Adrenal gland (tissue), 19 donors: ENCODE data around the gene IGSF3. TPM values are rescaled to one million over a fixed set of nuclear protein-coding genes. Genes with fewer than 3 reads are reported as not detected.

Experiments
- DNase-seq, 7 donors: peaks; one replicate each; pipeline ENCODE4 v3.0.0-alpha.2; 2019 to 2020
- H3K27ac ChIP-seq, 5 donors: fragments of 200-600 bp; sonication (generic) in 4 of 5; 1 replicate in 3 of 5; 2 replicates in 2 of 5; pipeline versions ENCODE4 v1.5.1 to v1.8.0; 2016 to 2020; ENCODE audit warnings: mild to moderate bottlenecking in 1 of 5
- H3K27me3 ChIP-seq: fragments of 200-600 bp; 2 replicates; pipeline ENCODE4 v1.8.0; 2021
- H3K36me3 ChIP-seq, 2 donors: fragments of 200-600 bp; replicated peaks in 1 of 2; 1 replicate in 1 of 2; 2 replicates in 1 of 2; pipeline versions ENCODE4 v1.5.1 to v1.8.0; 2018 to 2022
- H3K4me1 ChIP-seq, 2 donors: fragments of 200-600 bp; replicated peaks in 1 of 2; 1 replicate in 1 of 2; 2 replicates in 1 of 2; pipeline versions ENCODE4 v1.5.1 to v1.8.0; 2018 to 2021
- H3K4me3 ChIP-seq, 4 donors: fragments of 200-600 bp; sonication (generic) in 3 of 4; one replicate each; pipeline ENCODE4 v1.5.1; 2016 to 2018
- H3K9me3 ChIP-seq, 3 donors: fragments of 200-600 bp; sonication (generic) in 1 of 3; replicated peaks in 1 of 3; 1 replicate in 2 of 3; 2 replicates in 1 of 3; pipeline versions ENCODE4 v1.5.1 to v1.8.0; 2016 to 2021
- POLR2A ChIP-seq, 2 donors: fragments of 450-650 bp; IDR thresholded peaks; one replicate each; pipeline ENCODE4 v1.6.1; 2017; ENCODE audit warnings: antibody characterized with exemption in 2 of 2, mild to moderate bottlenecking in 2 of 2, moderate library complexity in 1 of 2
- WGBS, 4 donors: extraction: QIAGEN DNeasy Blood & Tissue Kit in 2 of 4; methylation state at CpG; one replicate each; pipeline versions ENCODE4 v1.1.5 to v1.1.7; 2013 to 2017; 5-methylcytosine and 5-hydroxymethylcytosine counted together
- intact Hi-C, 2 donors: fragments of 100-400 bp; cut with DNase I; formaldehyde crosslinking; loops; one replicate each; pipeline versions ENCODE4 v1.14.1 to v1.15.0; 2022 to 2023
- long read RNA-seq, 10 donors: library from polyadenylated mRNA in 3 of 10; unstranded in 2 of 10; stranded (forward) in 1 of 10; transcript quantifications; one replicate each; pipeline ENCODE4 v2.0.0 and lab custom pipeline, GENCODE V29; 2021 to 2026
- polyA plus RNA-seq, 3 donors: library from polyadenylated mRNA; stranded (reverse); fragments of 200-250 nt in 2 of 3; fragments of 350-450 nt in 1 of 3; fragmentation: Illumina TruSeq in 1 of 3; extraction: RNeasy Lipid Tissue Mini Kit (QIAGEN cat#74804) in 1 of 3; gene quantifications; one replicate each; pipeline ENCODE4 v1.2.3, GENCODE V29; 2013 to 2014
- total RNA-seq, 9 donors: library from RNA; depleted of rRNA in 4 of 9; stranded (reverse); fragments of >200 nt in 4 of 9; fragments of 120-200 nt in 1 of 9; fragmentation: NEBNext Ultra II Directional in 1 of 9; extraction: Animal tissue kit (Norgen Biotek cat#: 25700) in 1 of 9; gene quantifications; one replicate each; pipeline versions ENCODE4 v1.1.0 to v1.2.4, GENCODE V29; 2013 to 2023
- TF ChIP-seq, protein P1 (sequence below), 6 experiments: fragments of 450-650 bp in 4 of 6; fragments of 200-600 bp in 2 of 6; sonication (generic) in 1 of 6; IDR thresholded peaks; 1 replicate in 5 of 6; 2 replicates in 1 of 6; pipeline versions ENCODE4 v1.5.1 to v1.8.0; 2016 to 2021; ENCODE audit warnings: antibody characterized with exemption in 6 of 6, mild to moderate bottlenecking in 2 of 6, moderate library complexity in 1 of 6
- donor health status: healthy with polysubstance abuse.
- donor health status: Bipolar disorder and iron deficiency.
- donor health status: DM: yes; HTN: yes; CAD: no.
- donor health status: DM: no; HTN: no; CAD: no.
- donor health status: DM: no; HTN: no; CAD: no.
- donor health status: DM: yes; HTN: yes; CAD: no.

IGSF3 gene
- total RNA-seq, result 10 to 100 TPM in 1 of 9 donors, 1 to 10 TPM in 8; 1.1 to 12.1 (median 2.5) TPM
- polyA plus RNA-seq, result 1 to 10 TPM in 2 of 3 donors, under 1 TPM in 1; 0.67 to 2.9 (median 1.9) TPM
- long read RNA-seq, donor 1, result 0 reads
- long read RNA-seq, donor 2, result 0 reads
- long read RNA-seq, donor 3, result 0 reads
- long read RNA-seq, donor 4, partial matches to known transcripts, result 1 of 1 reads
- long read RNA-seq, donor 4, other reads (novel, unspliced or antisense), result 0 of 1 reads
- long read RNA-seq, donor 5, partial matches to known transcripts, result 0 of 1 reads
- long read RNA-seq, donor 5, other reads (novel, unspliced or antisense), result 1 of 1 reads
- long read RNA-seq, donor 6, result 0 reads
- long read RNA-seq, donor 7, result 0 reads
- long read RNA-seq, donor 8, full-length matches to known transcripts, result 2 of 2 reads
- long read RNA-seq, donor 8, partial matches to known transcripts, result 0 of 2 reads
- long read RNA-seq, donor 8, other reads (novel, unspliced or antisense), result 0 of 2 reads
- long read RNA-seq, donor 9, result 0 reads
- long read RNA-seq, donor 10, result 0 reads

DNA sequence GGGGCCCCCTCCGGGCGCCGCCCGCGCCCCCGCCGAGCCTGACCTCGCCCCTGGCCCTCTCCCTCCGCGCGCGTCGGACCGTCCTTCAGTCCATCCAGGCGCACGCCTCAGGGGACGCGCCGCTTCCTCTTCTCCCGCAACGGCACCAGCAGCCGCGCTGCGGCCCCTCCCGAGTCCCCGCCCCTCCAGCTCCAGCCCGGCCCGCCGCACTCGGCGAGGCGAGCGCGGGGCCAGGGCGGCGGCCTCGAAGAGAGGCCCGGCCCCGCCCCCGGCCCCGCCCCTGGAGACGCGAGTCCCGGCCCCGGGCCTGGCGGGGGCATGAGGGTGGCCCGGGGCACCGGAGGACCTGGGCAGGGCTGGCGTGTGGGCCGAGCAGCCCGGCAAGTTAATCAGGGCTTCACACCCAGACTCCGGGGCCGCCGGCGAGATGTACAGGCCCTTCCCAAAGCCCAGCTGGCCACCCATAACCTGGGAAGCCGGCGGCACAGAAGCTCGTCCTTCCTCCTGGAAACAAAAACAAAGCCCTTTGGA, at the start of gene IGSF3:
Gene IGSF3 (minus strand): TSS at position 159 of the 531 bp plus-strand sequence. CDS start 1,407 bp downstream, outside the sequence.
- peak; percentile 46 to 74 (median 72) for DNase-seq
- H3K4me1 ChIP-seq, result peaks cover 0 to 7% of the 10 kb centered on the region in 2 donors
- H3K27ac ChIP-seq, result peak within 1 kb of the TSS in 1 of 5 donors; percentile 26
- TF ChIP-seq, protein P1, sequence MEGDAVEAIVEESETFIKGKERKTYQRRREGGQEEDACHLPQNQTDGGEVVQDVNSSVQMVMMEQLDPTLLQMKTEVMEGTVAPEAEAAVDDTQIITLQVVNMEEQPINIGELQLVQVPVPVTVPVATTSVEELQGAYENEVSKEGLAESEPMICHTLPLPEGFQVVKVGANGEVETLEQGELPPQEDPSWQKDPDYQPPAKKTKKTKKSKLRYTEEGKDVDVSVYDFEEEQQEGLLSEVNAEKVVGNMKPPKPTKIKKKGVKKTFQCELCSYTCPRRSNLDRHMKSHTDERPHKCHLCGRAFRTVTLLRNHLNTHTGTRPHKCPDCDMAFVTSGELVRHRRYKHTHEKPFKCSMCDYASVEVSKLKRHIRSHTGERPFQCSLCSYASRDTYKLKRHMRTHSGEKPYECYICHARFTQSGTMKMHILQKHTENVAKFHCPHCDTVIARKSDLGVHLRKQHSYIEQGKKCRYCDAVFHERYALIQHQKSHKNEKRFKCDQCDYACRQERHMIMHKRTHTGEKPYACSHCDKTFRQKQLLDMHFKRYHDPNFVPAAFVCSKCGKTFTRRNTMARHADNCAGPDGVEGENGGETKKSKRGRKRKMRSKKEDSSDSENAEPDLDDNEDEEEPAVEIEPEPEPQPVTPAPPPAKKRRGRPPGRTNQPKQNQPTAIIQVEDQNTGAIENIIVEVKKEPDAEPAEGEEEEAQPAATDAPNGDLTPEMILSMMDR (IDR thresholded peaks at IDR 0.05), result no peak
- no peak for TF ChIP-seq POLR2A (IDR thresholded peaks at IDR 0.05)
- 0 to 7% (median 1%) methylated on average over 6 to 58 of the region's 58 CpGs for WGBS, 4 donors
- no peaks in the 10 kb centered on the region for H3K27me3 ChIP-seq
- no peaks in the 10 kb centered on the region for H3K9me3 ChIP-seq
- intact Hi-C loops, result no loop called here
- no peaks in the 10 kb centered on the region for H3K36me3 ChIP-seq
- peak within 1 kb of the TSS in 3 of 4 donors; percentile 30 to 86 (median 71) for H3K4me3 ChIP-seq

- TF ChIP-seq POLR2A (IDR thresholded peaks at IDR 0.05), result no peak
- TF ChIP-seq, protein P1 (IDR thresholded peaks at IDR 0.05), result no peak
- Histone ChIP-seq H3K4me1 (no peaks in the 10 kb centered on the region), H3K27me3 (no peaks in the 10 kb centered on the region), H3K4me3 (no peak overlapping the region), H3K36me3 (no peaks in the 10 kb centered on the region), H3K27ac (no peak overlapping the region), H3K9me3 (no peaks in the 10 kb centered on the region)
- intact Hi-C loops, result no loop called here
- 77 to 89% (median 83%) methylated on average over 3 of the region's 3 CpGs for WGBS, 4 donors
- peak in 1 of 7 donors; percentile 5 for DNase-seq
These were observed 49.8 kb upstream of the IGSF3 start for GRCh38 chr1:116717318-116717717.

- TF ChIP-seq, protein P1 (IDR thresholded peaks at IDR 0.05), result no peak
- TF ChIP-seq POLR2A (IDR thresholded peaks at IDR 0.05), result no peak
- no peaks in the 10 kb centered on the region for H3K9me3 ChIP-seq
- H3K4me1 ChIP-seq, result no peaks in the 10 kb centered on the region
- intact Hi-C loops, result no loop called here
- no peak for DNase-seq
- no peak overlapping the region for H3K27ac ChIP-seq
- 64 to 83% (median 72%) methylated on average over 3 of the region's 3 CpGs for WGBS, 4 donors
- H3K36me3 ChIP-seq, result no peaks in the 10 kb centered on the region
- no peak overlapping the region for H3K4me3 ChIP-seq
- H3K27me3 ChIP-seq, result no peaks in the 10 kb centered on the region
These were observed 48.9 kb upstream of the IGSF3 start for GRCh38 chr1:116716391-116716790.

- peak in 1 of 7 donors; percentile 24 for DNase-seq
- WGBS, 4 donors, result 90 to 100% (median 95%) methylated on average over 1 to 3 of the region's 3 CpGs
- no peak for TF ChIP-seq POLR2A (IDR thresholded peaks at IDR 0.05)
- TF ChIP-seq, protein P1 (IDR thresholded peaks at IDR 0.05), result no peak
- H3K4me3 ChIP-seq, result no peak overlapping the region
- H3K27ac ChIP-seq, result no peak overlapping the region
- H3K9me3 ChIP-seq, result no peaks in the 10 kb centered on the region
- no peaks in the 10 kb centered on the region for H3K27me3 ChIP-seq
- H3K36me3 ChIP-seq, result no peaks in the 10 kb centered on the region
- H3K4me1 ChIP-seq, result no peaks in the 10 kb centered on the region
- intact Hi-C loops, result no loop called here
These were observed 45.9 kb upstream of the IGSF3 start for GRCh38 chr1:116713474-116713873.
